K562 (cell line): ENCODE results near the gene CYP2B6. TPM values are rescaled to one million over a fixed set of nuclear protein-coding genes. Genes with fewer than 3 reads are reported as not detected.

Source experiments
- ATAC-seq: fragments of 200-7000 bp; cut with Tn5 transposase; 3 replicates; pipeline ENCODE4 v1.9.1; 2020; ENCODE audit warnings: moderate library complexity
- BruUV-seq: library from RNA; stranded (reverse); fragments of 400-500 nt; replicated peaks from 2 replicates; lab custom pipeline; 2021; lab: Mats Ljungman, UMichigan
- CTCF ChIA-PET: fragments of 300-600 bp; formaldehyde crosslinking; extraction: SDS; loops from one replicate; lab custom pipeline; 2021; ENCODE audit warnings: low intra/inter-chr PET ratio; lab: Yijun Ruan, JAX
- POLR2A ChIA-PET: fragments of 300-600, 350-650 bp; sonication (Branson Sonifier 250); formaldehyde crosslinking; extraction: SDS; loops from one replicate; lab custom pipeline; 2021; ENCODE audit warnings: antibody characterized with exemption, inconsistent platforms; lab: Yijun Ruan, JAX
- DNase-seq, 4 experiments: peaks; one replicate each; pipeline versions ENCODE4 v3.0.0 to v3.0.0-alpha.2; 2011 to 2018; ENCODE audit warnings: low spot score in 3 of 4, mixed read lengths in 3 of 4; ENCODE audit errors: extremely low read depth in 1 of 4
- FAIRE-seq: peaks from 2 replicates; lab custom pipeline; 2011; peaks lifted over from hg19 to GRCh38; lab: Jason Lieb, UNC
- H2AFZ ChIP-seq: 2 replicates; pipeline ENCODE4 v1.6.0; 2011; ENCODE audit warnings: low read depth, low read length, control low read depth, inconsistent platforms
- H3K27ac ChIP-seq: fragments of 200-600 bp; 3 replicates; pipeline ENCODE4 v1.8.0; 2011; ENCODE audit warnings: low read depth, mild to moderate bottlenecking, control low read depth, inconsistent platforms, low read length, moderate library complexity, mixed read lengths; ENCODE audit errors: extremely low read depth
- H3K27me3 ChIP-seq, 2 experiments: fragments of 300-600 bp in 1 of 2; 2 replicates in 1 of 2; 3 replicates in 1 of 2; pipeline versions ENCODE4 v1.6.0 to v1.8.0; 2011; ENCODE audit warnings: inconsistent platforms in 2 of 2, low read length in 2 of 2, mild to moderate bottlenecking in 1 of 2, mixed read lengths in 1 of 2, moderate library complexity in 1 of 2; ENCODE audit not compliant: control insufficient read depth in 2 of 2, insufficient read depth in 2 of 2
- H3K36me3 ChIP-seq: fragments of 300-600 bp; 3 replicates; pipeline ENCODE4 v1.8.0; 2011; ENCODE audit warnings: mild to moderate bottlenecking, low read length, inconsistent platforms; ENCODE audit not compliant: control insufficient read depth, insufficient read depth
- H3K4me1 ChIP-seq, 2 experiments: fragments of 200-600 bp in 1 of 2; replicated peaks in 1 of 2; 2 replicates in 1 of 2; 3 replicates in 1 of 2; pipeline versions ENCODE4 v1.5.1 to v1.8.0; 2011; ENCODE audit warnings: inconsistent platforms in 2 of 2, low read length in 2 of 2, mild to moderate bottlenecking in 1 of 2, mixed read lengths in 1 of 2, moderate library complexity in 1 of 2; ENCODE audit not compliant: control insufficient read depth in 2 of 2, insufficient read depth in 2 of 2
- H3K4me2 ChIP-seq: 2 replicates; pipeline ENCODE4 v1.6.1; 2011; ENCODE audit warnings: low read length, control low read depth, inconsistent platforms, mixed read lengths; ENCODE audit not compliant: insufficient read depth
- H3K4me3 ChIP-seq: fragments of 200-600 bp; sonication (generic), shearing (Covaris generic); 2 replicates; pipeline ENCODE4 v1.5.1; 2016; ENCODE audit warnings: control low read depth, inconsistent platforms
- H3K79me2 ChIP-seq: fragments of 200-600 bp; 3 replicates; pipeline ENCODE4 v1.8.0; 2011; ENCODE audit warnings: low read length, inconsistent platforms; ENCODE audit not compliant: control insufficient read depth, insufficient read depth
- H3K9ac ChIP-seq, 2 experiments: 2 replicates each; pipeline versions ENCODE4 v1.6.0 to v1.6.1; 2011; ENCODE audit warnings: low read depth in 2 of 2, low read length in 2 of 2, control low read depth in 1 of 2, inconsistent platforms in 1 of 2, mild to moderate bottlenecking in 1 of 2, mixed read lengths in 1 of 2; ENCODE audit not compliant: insufficient read depth in 1 of 2
- H3K9me1 ChIP-seq: one replicate; pipeline ENCODE4 v1.6.0; 2011; ENCODE audit warnings: inconsistent platforms, mild to moderate bottlenecking, low read length, moderate library complexity; ENCODE audit not compliant: control insufficient read depth, insufficient read depth
- H3K9me3 ChIP-seq: replicated peaks from 2 replicates; pipeline ENCODE4 v1.5.1; 2011; ENCODE audit warnings: low read depth, low read length, inconsistent platforms; ENCODE audit not compliant: control insufficient read depth, insufficient read depth
- H4K20me1 ChIP-seq: replicated peaks from 2 replicates; pipeline ENCODE4 v1.6.1; 2011; ENCODE audit warnings: low read length, inconsistent platforms, mixed read lengths; ENCODE audit not compliant: control insufficient read depth, insufficient read depth
- COPS2 ChIP-seq: fragments of 450-650 bp; conservative IDR thresholded peaks from 2 replicates; pipeline ENCODE4 v1.6.1; 2016; ENCODE audit warnings: mild to moderate bottlenecking, moderate library complexity
- GATA2 ChIP-seq: sonication (generic); formaldehyde crosslinking; IDR thresholded peaks from 2 replicates; pipeline ENCODE4 v1.4.0; 2020; ENCODE audit warnings: mild to moderate bottlenecking, missing genetic modification reagents
- HOMEZ ChIP-seq: fragments of 250-450 bp; sonication (Bioruptor Pico); IDR thresholded peaks from 2 replicates; pipeline ENCODE4 v1.4.0; 2020; ENCODE audit warnings: mild to moderate bottlenecking, moderate library complexity
- ILF3 ChIP-seq: fragments of 450-650 bp; IDR thresholded peaks from 2 replicates; pipeline ENCODE4 v1.6.1; 2018; ENCODE audit warnings: antibody characterized with exemption, mild to moderate bottlenecking, moderate library complexity, borderline replicate concordance
- MXD1 ChIP-seq: fragments of 250-450 bp; sonication (Bioruptor Pico); IDR thresholded peaks from 2 replicates; pipeline ENCODE4 v1.8.0; 2021; ENCODE audit warnings: borderline replicate concordance, mild to moderate bottlenecking, moderate library complexity; ENCODE audit not compliant: poor library complexity, severe bottlenecking
- MYC ChIP-seq, 2 experiments: fragments of 250-450 bp in 1 of 2; sonication (Bioruptor Pico) in 1 of 2; IDR thresholded peaks; 2 replicates each; pipeline versions ENCODE4 v1.5.1 to v1.6.1; 2012 to 2021; ENCODE audit warnings: low read depth in 2 of 2, borderline replicate concordance in 1 of 2, improper control_type of control experiment in 1 of 2, low read length in 1 of 2, mild to moderate bottlenecking in 1 of 2, moderate library complexity in 1 of 2
- NFIX ChIP-seq: fragments of 250-450 bp; sonication (Bioruptor Pico); IDR thresholded peaks from 2 replicates; pipeline ENCODE4 v1.4.0; 2020; ENCODE audit warnings: low read depth, mild to moderate bottlenecking, moderate library complexity
- POLR2AphosphoS2 ChIP-seq: IDR thresholded peaks from 2 replicates; pipeline ENCODE4 v1.6.1; 2012; ENCODE audit warnings: low read length, improper control_type of control experiment
- SAP30 ChIP-seq: fragments of 200-600 bp; sonication (generic); IDR thresholded peaks from 2 replicates; pipeline ENCODE4 v1.6.1; 2012; ENCODE audit warnings: borderline replicate concordance, low read depth, mild to moderate bottlenecking, moderate library complexity, low read length, control low read depth, inconsistent platforms; ENCODE audit not compliant: insufficient read depth, poor library complexity, severe bottlenecking
- SETDB1 ChIP-seq: IDR thresholded peaks from one replicate; pipeline ENCODE4 v1.6.1; 2012; ENCODE audit warnings: low read length, control low read depth, inconsistent platforms
- TRIM24 ChIP-seq, 2 experiments: fragments of 450-650 bp; IDR thresholded peaks; 2 replicates each; pipeline ENCODE4 v1.6.1; 2016
- TRIM28 ChIP-seq: fragments of 450-650 bp; IDR thresholded peaks from 2 replicates; pipeline ENCODE4 v1.6.1; 2017
- U2AF1 ChIP-seq: fragments of 200-400 bp; formaldehyde crosslinking; optimal IDR thresholded peaks from 2 replicates; pipeline ENCODE3; 2017; ENCODE audit warnings: mild to moderate bottlenecking, low read depth, low read length, moderate library complexity
- USF2 ChIP-seq: sonication (generic); formaldehyde crosslinking; IDR thresholded peaks from 2 replicates; pipeline ENCODE4 v1.5.0; 2020; ENCODE audit warnings: missing genetic modification reagents
- ZNF146 ChIP-seq: IDR thresholded peaks from one replicate; pipeline ENCODE4 v1.6.1; 2018; ENCODE audit warnings: missing compliant biosample characterization; ENCODE audit not compliant: unreplicated experiment
- ZNF280A ChIP-seq: fragments of 450-650 bp; IDR thresholded peaks from 2 replicates; pipeline ENCODE4 v1.6.1; 2018; ENCODE audit warnings: mild to moderate bottlenecking, low read depth; ENCODE audit not compliant: partially characterized antibody
- ZNF3 ChIP-seq: fragments of 250-450 bp; sonication (Bioruptor Pico); IDR thresholded peaks from 2 replicates; pipeline ENCODE4 v1.5.0; 2021; ENCODE audit warnings: mild to moderate bottlenecking, moderate library complexity
- ZNF311 ChIP-seq: fragments of 250-450 bp; sonication (Bioruptor Pico); IDR thresholded peaks from 2 replicates; pipeline ENCODE4 v1.4.0; 2020; ENCODE audit warnings: mild to moderate bottlenecking, moderate library complexity
- WGBS: fragments of 100-300 bp; shearing (Covaris generic); methylation state at CpG from one replicate; pipeline ENCODE4 v1.1.6; 2016; ENCODE audit warnings: low coverage, mixed read lengths; ENCODE audit not compliant: insufficient coverage; ENCODE audit errors: missing lambda C conversion rate; 5-methylcytosine and 5-hydroxymethylcytosine counted together
- in situ Hi-C: fragments of 300-500 bp; cut with MboI; formaldehyde crosslinking; loops from 4 replicates; pipeline ENCODE4 v1.15.0; 2018; ENCODE audit warnings: inconsistent platforms, mixed read lengths
- intact Hi-C: fragments of 100-400 bp; cut with micrococcal nuclease; formaldehyde crosslinking; loops from 2 replicates; pipeline ENCODE4 v1.14.2; 2022
- polyA plus RNA-seq, 8 experiments: library from polyadenylated mRNA; depleted of rRNA in 4 of 8; stranded (reverse) in 5 of 8; unstranded in 3 of 8; fragments of >200 nt; fragmentation: Nextera tagmentation in 2 of 8; fragmentation: Illumina TruSeq in 1 of 8; extraction: Ambion mirVana in 2 of 8; extraction: Trizol in 1 of 8; gene quantifications; 2 replicates each; pipeline versions ENCODE4 v1.2.1 to v1.2.3, GENCODE V29; 2011 to 2014; ENCODE audit warnings: inconsistent platforms in 1 of 8, missing spikeins in 1 of 8
- total RNA-seq, 7 experiments: library from RNA; depleted of rRNA in 6 of 7; stranded (reverse); fragments of >200 nt in 6 of 7; fragmentation: Illumina TruSeq in 2 of 7; extraction: Trizol in 2 of 7; gene quantifications; 2 replicates each; pipeline versions ENCODE4 v1.2.1 to v1.2.3, GENCODE V29; 2011 to 2021; ENCODE audit warnings: low replicate concordance in 1 of 7

Gene CYP2B6
- total and polyA plus RNA-seq, 9 of the 15 experiments (the other 6 are each of a cell fraction or from before 2014, with no cell fraction given), result 0.04 TPM; not detected in 8

GRCh38 chr19:40954573-40954972 is 36.5 kb upstream of the CYP2B6 start:
- Histone ChIP-seq H3K27me3 (peaks cover 0 to 6% of the 10 kb centered on the region in 2 experiments; a peak in 2 of 5 replicates), H3K4me3 (no peak overlapping the region), H3K27ac (no peak overlapping the region), H3K9ac (no peak overlapping the region), H2AFZ (no peak overlapping the region), H3K9me1 (no peaks in the 10 kb centered on the region), H3K4me2 (no peak overlapping the region), H3K79me2 (no peaks in the 10 kb centered on the region), H4K20me1 (no peaks in the 10 kb centered on the region), H3K9me3 (peaks cover 7% of the 10 kb centered on the region), H3K4me1 (no peaks in the 10 kb centered on the region), H3K36me3 (no peaks in the 10 kb centered on the region)
- intact Hi-C loops, result no loop called here
- FAIRE-seq (no peak), DNase-seq (peak in 1 of 4 experiments; percentile 18), ATAC-seq (no peak)
- ChIA-PET CTCF (no interaction called here), POLR2A (no interaction called here)
- BruUV-seq, result no TSS peak
- 24% methylated on average over 10 of the region's 10 CpGs for WGBS
- in situ Hi-C loops, result no loop called here
- TF ChIP-seq ZNF3 (CRISPR knock-in tag) (no peak), COPS2 (no peak), U2AF1 (no peak), ZNF146 (CRISPR knock-in tag) (no peak), MYC (IDR thresholded peaks at IDR 0.05; ENCODE audit: low read depth, low read length) (no peak), MYC (CRISPR knock-in tag; IDR thresholded peaks at IDR 0.05; ENCODE audit: borderline replicate concordance, low read depth) (no peak), HOMEZ (CRISPR knock-in tag) (no peak), TRIM24 (IDR thresholded peaks at IDR 0.05) (peak in 1 of 2 experiments; percentile 69; a peak in 2 of 4 replicates), SETDB1 (no peak), NFIX (CRISPR knock-in tag) (no peak), POLR2AphosphoS2 (no peak), SAP30 (no peak), ZNF280A (peak; percentile 88), USF2 (no peak), TRIM28 (peak; percentile 92), ILF3 (no peak), ZNF311 (CRISPR knock-in tag) (no peak), MXD1 (CRISPR knock-in tag) (no peak), GATA2 (CRISPR knock-in tag) (peak; percentile 87)
